Measurements from ENCODE around the gene PARP8. TPM values are rescaled to one million over a fixed set of nuclear protein-coding genes. Genes with fewer than 3 reads are reported as not detected.

The PARP8 gene
- total and polyA plus RNA-seq, 9 of the 15 experiments (the other 6 are each of a cell fraction or from before 2014, with no cell fraction given): 0.03 to 0.31 TPM; not detected in 7

- Histone ChIP-seq H3K27me3 (ENCODE audit: control insufficient read depth in 2 of 2, insufficient read depth in 2 of 2, low read length in 2 of 2) (no peaks in the 10 kb centered on the region), H3K27ac (ENCODE audit: extremely low read depth, low read depth, low read length) (no peak overlapping the region), H4K20me1 (replicated peaks; ENCODE audit: control insufficient read depth, insufficient read depth, low read length) (no peaks in the 10 kb centered on the region), H3K4me3 (no peak overlapping the region), H3K36me3 (ENCODE audit: control insufficient read depth, insufficient read depth, low read length) (no peaks in the 10 kb centered on the region), H3K4me1 (replicated peaks in 1 of 2; ENCODE audit: control insufficient read depth in 2 of 2, insufficient read depth in 2 of 2, low read length in 2 of 2) (no peaks in the 10 kb centered on the region), H3K9ac (ENCODE audit: insufficient read depth in 1 of 2, low read depth in 2 of 2, low read length in 2 of 2) (no peak overlapping the region), H3K9me3 (replicated peaks; ENCODE audit: control insufficient read depth, insufficient read depth, low read depth, low read length) (no peaks in the 10 kb centered on the region), H3K4me2 (ENCODE audit: insufficient read depth, low read length) (no peak overlapping the region), H3K9me1 (ENCODE audit: control insufficient read depth, insufficient read depth, low read length) (no peaks in the 10 kb centered on the region), H2AFZ (ENCODE audit: low read depth, low read length) (no peak overlapping the region), H3K79me2 (ENCODE audit: control insufficient read depth, insufficient read depth, low read length) (no peaks in the 10 kb centered on the region)
- CTCF ChIA-PET (ENCODE audit: low intra/inter-chr PET ratio): no interaction called here
- 2% methylated on average over 2 of the region's 2 CpGs for WGBS (ENCODE audit: insufficient coverage, low coverage, missing lambda C conversion rate)
- TF ChIP-seq BCOR (IDR thresholded peaks at IDR 0.05) (no peak), PPARD (CRISPR knock-in tag; IDR thresholded peaks at IDR 0.05) (no peak)
- no TSS peak for BruUV-seq (replicated peaks)
- POLR2A ChIA-PET: no interaction called here
- ATAC-seq (no peak), FAIRE-seq (no peak), DNase-seq (ENCODE audit: extremely low read depth in 1 of 4, low spot score in 3 of 4) (no peak)
- intact Hi-C loops (cut with micrococcal nuclease) (no loop called here), in situ Hi-C loops (cut with MboI) (no loop called here)
Observed at GRCh38 chr5:50878470-50878869, 212.0 kb downstream of the PARP8 start.

DNA sequence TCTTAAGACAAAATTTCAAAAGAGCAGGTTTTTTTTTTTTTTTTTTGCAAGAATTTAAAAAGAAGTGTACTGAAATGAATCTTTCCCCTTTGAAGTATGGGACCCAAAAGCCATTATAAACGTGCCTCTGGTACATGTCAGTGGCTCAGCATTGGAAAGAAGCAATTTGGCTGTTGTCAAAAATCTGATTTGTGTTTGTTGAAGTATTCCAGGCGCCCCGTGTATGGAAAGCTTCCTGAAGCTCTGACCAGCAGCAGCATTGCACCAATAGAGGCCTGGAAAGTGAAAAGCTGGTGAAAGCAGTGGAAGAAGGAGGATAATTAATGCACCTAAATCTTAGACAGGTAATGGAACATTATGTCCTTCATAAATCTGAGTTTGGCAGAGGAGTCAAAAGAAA lies 215.0 kb downstream of the PARP8 start:
- H3K36me3 ChIP-seq (ENCODE audit: control insufficient read depth, insufficient read depth, low read length): no peaks in the 10 kb centered on the region
- in situ Hi-C loops (cut with MboI): no loop called here
- CTCF ChIA-PET (ENCODE audit: low intra/inter-chr PET ratio): no interaction called here

More for the DNA sequence above, 215.0 kb downstream of the PARP8 start:
- H3K4me1 ChIP-seq (replicated peaks in 1 of 2; ENCODE audit: control insufficient read depth in 2 of 2, insufficient read depth in 2 of 2, low read length in 2 of 2): no peaks in the 10 kb centered on the region
- FAIRE-seq: no peak
- intact Hi-C loops (cut with micrococcal nuclease): no loop called here
- POLR2A ChIA-PET: no interaction called here
- no peak overlapping the region for H3K9ac ChIP-seq (ENCODE audit: insufficient read depth in 1 of 2, low read depth in 2 of 2, low read length in 2 of 2)
- no peak for ATAC-seq
- no peak for TF ChIP-seq ZNF699 (CRISPR knock-in tag; IDR thresholded peaks at IDR 0.05; ENCODE audit: insufficient replicate concordance)
- no peak for TF ChIP-seq PBX2 (CRISPR knock-in tag; IDR thresholded peaks at IDR 0.05; ENCODE audit: low read depth)
- TF ChIP-seq PBX2 (tag; conservative IDR thresholded peaks at IDR 0.05; ENCODE audit: low read depth): no peak
- no peak for TF ChIP-seq ZNF584 (CRISPR knock-in tag; IDR thresholded peaks at IDR 0.05; ENCODE audit: low read depth)
- TF ChIP-seq SPI1 (IDR thresholded peaks at IDR 0.05; ENCODE audit: borderline replicate concordance, low read depth, low read length): no peak
- TF ChIP-seq ZNF766 (CRISPR knock-in tag; conservative IDR thresholded peaks at IDR 0.05): no peak
- TF ChIP-seq KLF1 (tag; IDR thresholded peaks at IDR 0.05): no peak
- no peak for TF ChIP-seq ZBTB5 (IDR thresholded peaks at IDR 0.05)
- TF ChIP-seq KLF6 (CRISPR knock-in tag; IDR thresholded peaks at IDR 0.05; ENCODE audit: borderline replicate concordance): no peak
- BruUV-seq (replicated peaks): no TSS peak
- 3% methylated on average over 3 of the region's 3 CpGs for WGBS (ENCODE audit: insufficient coverage, low coverage, missing lambda C conversion rate)
- no peaks in the 10 kb centered on the region for H3K27me3 ChIP-seq (ENCODE audit: control insufficient read depth in 2 of 2, insufficient read depth in 2 of 2, low read length in 2 of 2)
- H3K79me2 ChIP-seq (ENCODE audit: control insufficient read depth, insufficient read depth, low read length): no peaks in the 10 kb centered on the region
- no peak overlapping the region for H3K27ac ChIP-seq (ENCODE audit: extremely low read depth, low read depth, low read length)
- no peak overlapping the region for H3K4me2 ChIP-seq (ENCODE audit: insufficient read depth, low read length)
- no peaks in the 10 kb centered on the region for H3K9me3 ChIP-seq (replicated peaks; ENCODE audit: control insufficient read depth, insufficient read depth, low read depth, low read length)
- no peak for DNase-seq (ENCODE audit: extremely low read depth in 1 of 4, low spot score in 3 of 4)
- no peak overlapping the region for H3K4me3 ChIP-seq
- H4K20me1 ChIP-seq (replicated peaks; ENCODE audit: control insufficient read depth, insufficient read depth, low read length): no peaks in the 10 kb centered on the region
- H3K9me1 ChIP-seq (ENCODE audit: control insufficient read depth, insufficient read depth, low read length): no peaks in the 10 kb centered on the region
- no peak overlapping the region for H2AFZ ChIP-seq (ENCODE audit: low read depth, low read length)
